GM23248 (cell line): ENCODE measurements around the gene NAT8. TPM values are rescaled to one million over a fixed set of nuclear protein-coding genes. Genes with fewer than 3 reads are reported as not detected.
A peak's percentile ranks its signal among the peaks of the same experiment; 100 is the strongest.
"Not testable (repeated sequence)": the region's sequence is repeated elsewhere in the genome, so short reads cannot be mapped to it uniquely, and the experiment has no call there.

Experiments used
- DNase-seq: peaks from one replicate; pipeline ENCODE4 v3.0.0-alpha.2; 2015
- H2AFZ ChIP-seq: fragments of 200-600 bp; sonication (generic); 2 replicates; pipeline ENCODE4 v1.6.1; 2016; ENCODE audit warnings: antibody characterized with exemption
- H3F3A ChIP-seq: fragments of 200-600 bp; sonication (generic); 2 replicates; pipeline ENCODE4 v1.6.1; 2016; ENCODE audit warnings: mild to moderate bottlenecking, antibody characterized with exemption, mixed run types; ENCODE audit not compliant: insufficient read depth
- H3K27ac ChIP-seq: fragments of 200-600 bp; sonication (generic); 2 replicates; pipeline ENCODE4 v1.5.1; 2016; ENCODE audit warnings: mild to moderate bottlenecking
- H3K27me3 ChIP-seq: fragments of 200-600 bp; sonication (generic); replicated peaks from 2 replicates; pipeline ENCODE4 v1.6.1; 2016; ENCODE audit warnings: mild to moderate bottlenecking; ENCODE audit not compliant: insufficient read depth
- H3K36me3 ChIP-seq: fragments of 200-600 bp; sonication (generic); 2 replicates; pipeline ENCODE4 v1.6.1; 2016; ENCODE audit warnings: low read depth, mild to moderate bottlenecking
- H3K4me1 ChIP-seq: fragments of 200-600 bp; sonication (generic); 2 replicates; pipeline ENCODE4 v1.6.1; 2016; ENCODE audit warnings: mild to moderate bottlenecking; ENCODE audit not compliant: insufficient read depth
- H3K4me2 ChIP-seq: fragments of 200-600 bp; sonication (generic); one replicate; pipeline ENCODE4 v1.6.1; 2016; ENCODE audit warnings: mild to moderate bottlenecking; ENCODE audit not compliant: unreplicated experiment
- H3K4me3 ChIP-seq: fragments of 200-600 bp; sonication (generic); 2 replicates; pipeline ENCODE4 v1.5.1; 2016; ENCODE audit warnings: mild to moderate bottlenecking
- H3K79me2 ChIP-seq: fragments of 200-600 bp; sonication (generic); 2 replicates; pipeline ENCODE4 v1.6.1; 2016; ENCODE audit warnings: mild to moderate bottlenecking; ENCODE audit not compliant: insufficient read depth
- H3K9ac ChIP-seq: fragments of 200-600 bp; sonication (generic); 2 replicates; pipeline ENCODE4 v1.6.1; 2016; ENCODE audit warnings: mild to moderate bottlenecking
- H3K9me2 ChIP-seq: fragments of 200-600 bp; sonication (generic); 2 replicates; pipeline ENCODE4 v1.6.1; 2016; ENCODE audit warnings: mixed run types, mild to moderate bottlenecking, moderate library complexity; ENCODE audit not compliant: insufficient read depth
- H3K9me3 ChIP-seq: fragments of 200-600 bp; sonication (generic); one replicate; pipeline ENCODE4 v1.6.1; 2017; ENCODE audit warnings: low read depth
- H4K20me1 ChIP-seq: fragments of 200-600 bp; sonication (generic); 2 replicates; pipeline ENCODE4 v1.6.0; 2016; ENCODE audit not compliant: insufficient read depth
- WGBS, 2 experiments: methylation state at CpG; one replicate each; pipeline ENCODE4 v1.1.6; 2015 to 2017; ENCODE audit warnings: low lambda C conversion rate in 2 of 2, low coverage in 1 of 2; ENCODE audit errors: missing lambda C conversion rate in 2 of 2; 5-methylcytosine and 5-hydroxymethylcytosine counted together
- in situ Hi-C: fragments of 300-500 bp; cut with MboI; formaldehyde crosslinking; loops from 2 replicates; pipeline ENCODE4 v1.15.0; 2020
- polyA plus RNA-seq: library from polyadenylated mRNA; unstranded; fragments of >200 nt; fragmentation: Nextera tagmentation; extraction: Ambion mirVana; gene quantifications from 2 replicates; pipeline ENCODE4 v1.2.1, GENCODE V29; 2016
- total RNA-seq: library from RNA; depleted of rRNA; stranded (reverse); fragments of >200 nt; shearing (Covaris generic); gene quantifications from 2 replicates; pipeline ENCODE4 v1.2.3, GENCODE V29; 2014

NAT8 gene
- total and polyA plus RNA-seq, 2 experiments from 2014 or later, result not detected

DNA sequence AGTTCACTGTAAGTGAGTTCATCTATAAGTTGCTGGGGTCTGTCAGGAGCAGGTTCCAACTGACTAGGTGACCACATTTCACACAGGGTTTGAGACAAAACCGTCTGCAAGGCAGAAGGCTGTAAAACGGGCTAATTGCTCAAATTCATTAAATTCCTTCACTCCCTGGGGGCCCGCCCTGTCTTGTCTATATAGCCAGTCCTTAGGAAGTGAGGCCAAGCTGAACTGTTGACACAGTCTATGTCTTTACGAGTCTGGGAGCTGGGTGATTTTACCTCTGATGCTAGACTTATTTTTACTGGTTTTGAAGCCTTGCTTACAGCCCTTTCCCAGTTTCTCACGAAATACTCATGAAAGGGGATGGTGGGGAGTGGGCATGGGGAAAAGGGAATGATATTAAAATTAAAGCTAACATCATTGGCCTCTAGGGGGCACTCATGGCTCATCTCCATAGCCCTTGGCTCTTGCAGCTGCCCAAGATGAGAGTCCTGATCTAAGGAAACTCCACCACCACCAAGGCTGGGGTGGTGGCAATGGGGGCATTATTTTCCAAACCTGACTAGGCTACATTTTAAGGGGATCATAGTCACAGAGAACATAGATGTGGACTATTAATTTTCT is 37.8 kb upstream of the NAT8 start:
- H3K36me3 ChIP-seq, H4K20me1 ChIP-seq, H3K27me3 ChIP-seq, H3K4me3 ChIP-seq, H2AFZ ChIP-seq, H3F3A ChIP-seq, H3K9me2 ChIP-seq, H3K4me2 ChIP-seq, H3K27ac ChIP-seq, H3K79me2 ChIP-seq, H3K4me1 ChIP-seq, in situ Hi-C loops, H3K9ac ChIP-seq, H3K9me3 ChIP-seq: not testable (repeated sequence)
- WGBS, 2 experiments, result 19 to 20% methylated on average over 5 of the region's 5 CpGs
- peak; percentile 49 for DNase-seq

DNA sequence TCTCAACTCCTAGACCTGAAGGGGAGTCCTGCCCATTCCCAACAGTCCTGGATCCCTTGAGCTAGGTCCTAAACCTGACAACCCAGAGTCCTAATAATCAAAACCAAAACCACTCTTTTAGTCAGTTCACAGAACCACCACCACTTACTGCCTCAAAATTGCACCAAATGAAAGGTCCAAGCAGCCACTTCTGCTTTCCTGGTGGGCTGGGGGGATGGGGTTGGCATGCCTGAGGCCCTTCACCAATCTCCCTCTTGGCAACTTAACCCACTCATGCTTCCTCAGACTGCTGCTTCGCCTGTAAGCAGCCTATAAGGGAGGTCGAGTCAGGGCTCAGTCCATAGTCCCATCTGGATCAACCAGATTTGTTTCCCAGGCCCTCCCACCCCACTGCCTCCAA is 37.0 kb upstream of the NAT8 start:
- in situ Hi-C loops, H3F3A ChIP-seq, DNase-seq, H3K9ac ChIP-seq, H3K79me2 ChIP-seq, H3K4me2 ChIP-seq, H3K9me3 ChIP-seq, H3K9me2 ChIP-seq, H2AFZ ChIP-seq, H3K36me3 ChIP-seq, H3K4me3 ChIP-seq, H3K4me1 ChIP-seq, H3K27ac ChIP-seq, H4K20me1 ChIP-seq, H3K27me3 ChIP-seq: not testable (repeated sequence)
- WGBS, 2 experiments, result 10 to 12% methylated on average over 2 of the region's 2 CpGs

DNA sequence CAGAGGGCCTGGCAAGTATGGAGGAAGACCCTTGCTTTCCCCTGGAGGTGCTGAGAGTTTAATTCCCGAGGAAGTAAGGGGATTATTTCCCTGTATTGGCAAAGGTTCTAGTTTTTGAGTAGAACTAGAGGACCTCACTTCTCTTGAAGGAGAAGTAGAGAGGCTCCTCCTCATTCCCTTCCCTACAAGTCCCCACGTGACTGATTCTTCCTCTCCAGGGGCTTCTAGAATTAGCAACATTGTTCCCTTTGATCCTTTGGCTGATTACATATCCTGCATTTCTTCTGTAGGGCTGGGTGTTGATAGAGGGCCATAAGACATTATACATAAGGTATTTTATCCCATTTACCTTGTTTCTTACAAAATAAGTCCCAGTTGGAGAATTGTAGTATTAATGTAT is 35.8 kb upstream of the NAT8 start:
- in situ Hi-C loops, result not testable (repeated sequence)

DNA sequence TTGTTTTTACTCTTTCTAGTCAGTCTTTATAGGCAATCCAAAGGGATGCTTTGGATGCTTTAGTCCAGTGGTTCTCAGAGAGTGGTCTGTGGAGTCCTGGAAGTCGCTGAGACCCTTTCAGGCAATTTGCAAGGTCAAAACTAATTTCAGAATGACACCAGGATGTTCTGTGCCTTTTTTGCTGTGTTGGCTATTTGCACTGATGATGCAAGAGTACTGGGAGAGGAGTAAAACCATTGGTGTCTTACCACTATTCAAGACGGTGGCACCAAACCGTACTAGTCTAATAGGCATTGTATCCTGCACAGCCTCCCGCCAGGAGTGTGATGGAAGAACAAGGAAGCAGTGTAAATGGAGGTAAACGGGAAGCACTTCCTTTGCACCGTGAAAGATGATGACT is 34.0 kb upstream of the NAT8 start:
- H3K9me3 ChIP-seq, H3F3A ChIP-seq, DNase-seq, H3K79me2 ChIP-seq, in situ Hi-C loops, H4K20me1 ChIP-seq, H3K9me2 ChIP-seq, H3K27ac ChIP-seq, H3K4me3 ChIP-seq, H3K4me1 ChIP-seq, H3K4me2 ChIP-seq, H3K36me3 ChIP-seq, H3K9ac ChIP-seq, H2AFZ ChIP-seq: not testable (repeated sequence)
- WGBS, 2 experiments, result 53 to 64% methylated on average over 6 of the region's 6 CpGs
- peaks cover 13% of the 10 kb centered on the region; the same call in 1 of the 2 replicates for H3K27me3 ChIP-seq

More for the DNA sequence above, 35.8 kb upstream of the NAT8 start:
- not testable (repeated sequence) for H2AFZ ChIP-seq, H4K20me1 ChIP-seq, H3K4me3 ChIP-seq, H3K9ac ChIP-seq, H3K4me1 ChIP-seq, H3F3A ChIP-seq, H3K27me3 ChIP-seq, H3K9me3 ChIP-seq, H3K36me3 ChIP-seq, DNase-seq, H3K9me2 ChIP-seq, H3K79me2 ChIP-seq, H3K27ac ChIP-seq, H3K4me2 ChIP-seq
- WGBS, 2 experiments, result 0 to 5% methylated on average over 2 of the region's 2 CpGs

DNA sequence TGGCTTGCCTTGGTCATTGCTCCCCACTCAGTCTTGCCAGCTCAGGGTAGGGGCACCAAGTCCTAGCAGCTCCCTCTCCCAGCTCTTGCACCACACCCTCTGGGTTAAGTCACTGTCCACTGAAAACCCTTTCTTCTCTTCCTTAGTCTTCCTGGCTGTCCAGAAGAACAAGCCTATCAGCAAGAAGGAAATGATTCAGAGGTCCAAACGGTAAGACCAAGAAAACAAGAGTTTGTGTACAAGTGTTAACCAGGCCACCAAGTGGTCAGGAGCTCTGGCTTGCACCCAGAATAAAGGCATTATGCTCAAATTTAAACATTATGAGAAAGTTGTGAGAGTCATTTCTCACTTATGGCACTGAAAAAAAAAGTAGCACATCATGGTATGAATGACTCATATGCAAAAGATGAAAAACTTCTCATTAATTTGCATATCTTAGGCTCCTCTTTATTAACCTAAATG is 32.5 kb upstream of the NAT8 start:
- H3K27ac ChIP-seq, H3K4me3 ChIP-seq, H3K9me2 ChIP-seq, H3K9ac ChIP-seq, H3K27me3 ChIP-seq, in situ Hi-C loops, H2AFZ ChIP-seq, H3K9me3 ChIP-seq, H3F3A ChIP-seq, H3K4me2 ChIP-seq, H4K20me1 ChIP-seq, H3K79me2 ChIP-seq, H3K36me3 ChIP-seq, H3K4me1 ChIP-seq: not testable (repeated sequence)
- WGBS, 2 experiments, result 4 to 5% methylated on average over 1 of the region's 1 CpG
- DNase-seq, result peak; percentile 23

DNA sequence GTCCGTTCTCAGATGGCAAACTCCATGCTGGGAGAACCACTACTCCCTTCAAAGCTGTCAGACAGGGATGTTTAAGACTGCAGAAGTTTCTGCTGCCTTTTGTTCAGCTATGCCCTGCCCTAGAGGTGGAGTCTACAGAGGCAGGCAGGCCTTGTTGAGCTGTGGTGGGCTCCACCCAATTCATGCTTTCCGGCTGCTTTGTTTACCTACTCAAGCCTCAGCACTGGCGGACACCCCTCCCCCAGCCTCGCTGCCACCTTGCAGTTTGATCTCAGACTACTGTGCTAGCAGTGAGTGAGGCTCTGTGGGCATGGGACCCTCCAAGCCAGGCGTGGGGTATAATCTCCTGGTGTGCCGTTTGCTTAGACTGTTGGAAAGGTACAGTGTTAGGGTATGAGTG is 27.8 kb upstream of the NAT8 start:
- H3K27me3 ChIP-seq, H3K4me3 ChIP-seq, H3K9me3 ChIP-seq, H3K36me3 ChIP-seq, H3K9ac ChIP-seq, DNase-seq, H4K20me1 ChIP-seq, H3K79me2 ChIP-seq, H3K9me2 ChIP-seq, H3K27ac ChIP-seq, H2AFZ ChIP-seq, H3F3A ChIP-seq, H3K4me2 ChIP-seq, H3K4me1 ChIP-seq, in situ Hi-C loops: not testable (repeated sequence)
- WGBS, 2 experiments, result 58 to 63% methylated on average over 6 of the region's 6 CpGs

DNA sequence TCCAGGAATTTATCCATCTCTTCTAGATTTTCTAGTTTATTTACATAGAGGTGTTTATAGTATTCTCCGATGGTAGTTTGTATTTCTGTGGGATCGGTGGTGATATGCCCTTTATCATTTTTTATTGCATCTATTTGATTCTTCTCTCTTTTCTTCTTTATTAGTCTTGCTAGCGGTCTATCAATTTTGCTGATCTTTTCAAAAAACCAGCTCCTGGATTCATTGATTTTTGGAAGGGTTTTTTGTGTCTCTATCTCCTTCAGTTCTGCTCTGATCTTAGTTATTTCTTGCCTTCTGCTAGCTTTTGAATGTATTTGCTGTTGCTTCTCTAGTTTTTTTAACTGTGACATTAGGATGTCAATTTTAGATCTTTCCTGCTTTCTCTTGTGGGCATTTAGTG is 25.0 kb upstream of the NAT8 start:
- H3K9me2 ChIP-seq, in situ Hi-C loops: not testable (repeated sequence)
- WGBS, 2 experiments, result 27 to 48% methylated on average over 2 to 3 of the region's 3 CpGs

More for the DNA sequence above, 25.0 kb upstream of the NAT8 start:
- H3K9ac ChIP-seq, H3K36me3 ChIP-seq, DNase-seq, H3F3A ChIP-seq, H3K4me1 ChIP-seq, H4K20me1 ChIP-seq, H3K9me3 ChIP-seq, H3K27me3 ChIP-seq, H3K79me2 ChIP-seq, H3K27ac ChIP-seq, H3K4me3 ChIP-seq, H3K4me2 ChIP-seq, H2AFZ ChIP-seq: not testable (repeated sequence)
